ENCODE measurements around the gene KRTAP10-4.
"Not testable (repeated sequence)": the region's sequence is repeated elsewhere in the genome, so short reads cannot be mapped to it uniquely, and the experiment has no call there.

- TF ChIP-seq, protein P1, sequence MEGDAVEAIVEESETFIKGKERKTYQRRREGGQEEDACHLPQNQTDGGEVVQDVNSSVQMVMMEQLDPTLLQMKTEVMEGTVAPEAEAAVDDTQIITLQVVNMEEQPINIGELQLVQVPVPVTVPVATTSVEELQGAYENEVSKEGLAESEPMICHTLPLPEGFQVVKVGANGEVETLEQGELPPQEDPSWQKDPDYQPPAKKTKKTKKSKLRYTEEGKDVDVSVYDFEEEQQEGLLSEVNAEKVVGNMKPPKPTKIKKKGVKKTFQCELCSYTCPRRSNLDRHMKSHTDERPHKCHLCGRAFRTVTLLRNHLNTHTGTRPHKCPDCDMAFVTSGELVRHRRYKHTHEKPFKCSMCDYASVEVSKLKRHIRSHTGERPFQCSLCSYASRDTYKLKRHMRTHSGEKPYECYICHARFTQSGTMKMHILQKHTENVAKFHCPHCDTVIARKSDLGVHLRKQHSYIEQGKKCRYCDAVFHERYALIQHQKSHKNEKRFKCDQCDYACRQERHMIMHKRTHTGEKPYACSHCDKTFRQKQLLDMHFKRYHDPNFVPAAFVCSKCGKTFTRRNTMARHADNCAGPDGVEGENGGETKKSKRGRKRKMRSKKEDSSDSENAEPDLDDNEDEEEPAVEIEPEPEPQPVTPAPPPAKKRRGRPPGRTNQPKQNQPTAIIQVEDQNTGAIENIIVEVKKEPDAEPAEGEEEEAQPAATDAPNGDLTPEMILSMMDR (IDR thresholded peaks at IDR 0.05 in 2 of 3, conservative IDR thresholded peaks at IDR 0.05 in 1 of 3; ENCODE audit: control insufficient read depth in 2 of 3, extremely low read depth in 1 of 3, insufficient read depth in 1 of 3, low read depth in 3 of 3, low read length in 3 of 3): not testable (repeated sequence)
- not testable (repeated sequence) for TF ChIP-seq ZZZ3 (IDR thresholded peaks at IDR 0.05; ENCODE audit: control insufficient read depth, insufficient read length, low read depth); TAF1 (IDR thresholded peaks at IDR 0.05; ENCODE audit: borderline replicate concordance, low read depth, low read length); POLR2A (IDR thresholded peaks at IDR 0.05; ENCODE audit: low read depth, low read length); ETV6 (conservative IDR thresholded peaks at IDR 0.05 in 1 of 2, IDR thresholded peaks at IDR 0.05 in 1 of 2; ENCODE audit: borderline replicate concordance in 1 of 2, low read depth in 1 of 2)
These were observed 18.2 kb downstream of the KRTAP10-4 start for GRCh38 chr21:44591801-44592130.

Data from GM12878 (cell line).